IMR-90 (cell line): ENCODE measurements around the gene FEZF2.

Experiments used
- BHLHE40 ChIP-seq: fragments of 150-350 bp; IDR thresholded peaks from 2 replicates; pipeline ENCODE4 v1.6.1; 2016; ENCODE audit warnings: mild to moderate bottlenecking, low read depth, low read length
- CEBPB ChIP-seq: IDR thresholded peaks from 2 replicates; pipeline ENCODE4 v1.6.1; 2012; ENCODE audit warnings: low read depth, low read length, improper control_type of control experiment
- CHD1 ChIP-seq: IDR thresholded peaks from 2 replicates; pipeline ENCODE4 v1.6.1; 2012; ENCODE audit warnings: low read depth, low read length, improper control_type of control experiment
- FOS ChIP-seq: fragments of 150-350 bp; IDR thresholded peaks from 2 replicates; pipeline ENCODE4 v1.6.1; 2016; ENCODE audit warnings: low read depth, low read length
- MAZ ChIP-seq: IDR thresholded peaks from 2 replicates; pipeline ENCODE4 v1.6.1; 2012; ENCODE audit warnings: low read depth, mild to moderate bottlenecking, low read length, improper control_type of control experiment, moderate library complexity, borderline replicate concordance
- MXI1 ChIP-seq: IDR thresholded peaks from 2 replicates; pipeline ENCODE4 v1.6.1; 2012; ENCODE audit warnings: low read depth, mild to moderate bottlenecking, low read length, moderate library complexity, borderline replicate concordance
- NFE2L2 ChIP-seq: fragments of 150-350 bp; IDR thresholded peaks from 2 replicates; pipeline ENCODE4 v1.6.1; 2016; ENCODE audit warnings: low read depth, mild to moderate bottlenecking, low read length
- POLR2A ChIP-seq: IDR thresholded peaks from 2 replicates; pipeline ENCODE4 v1.6.1; 2012; ENCODE audit warnings: mild to moderate bottlenecking, low read depth, low read length
- RAD21 ChIP-seq: IDR thresholded peaks from 2 replicates; pipeline ENCODE4 v1.6.1; 2012; ENCODE audit warnings: low read length, improper control_type of control experiment
- RFX5 ChIP-seq: IDR thresholded peaks from 2 replicates; pipeline ENCODE4 v1.8.0; 2012; ENCODE audit warnings: low read depth, mild to moderate bottlenecking, low read length, moderate library complexity
- SMC3 ChIP-seq: fragments of 150-350 bp; IDR thresholded peaks from 2 replicates; pipeline ENCODE4 v1.6.1; 2016; ENCODE audit warnings: low read depth, mild to moderate bottlenecking, antibody characterized with exemption, low read length, moderate library complexity
- TF ChIP-seq, protein P1 (sequence below): conservative IDR thresholded peaks from 2 replicates; pipeline ENCODE4 v1.5.1; 2012; ENCODE audit warnings: mild to moderate bottlenecking, low read depth, low read length, improper control_type of control experiment
- TF ChIP-seq, protein P2 (sequence below): fragments of 150-350 bp; IDR thresholded peaks from 2 replicates; pipeline ENCODE4 v1.6.1; 2016; ENCODE audit warnings: low read depth, mild to moderate bottlenecking, low read length, moderate library complexity, borderline replicate concordance
- TF ChIP-seq, protein P3 (sequence below): fragments of 150-350 bp; IDR thresholded peaks from 2 replicates; pipeline ENCODE4 v1.6.1; 2017; ENCODE audit warnings: mild to moderate bottlenecking, antibody characterized with exemption, low read length, low read depth

DNA sequence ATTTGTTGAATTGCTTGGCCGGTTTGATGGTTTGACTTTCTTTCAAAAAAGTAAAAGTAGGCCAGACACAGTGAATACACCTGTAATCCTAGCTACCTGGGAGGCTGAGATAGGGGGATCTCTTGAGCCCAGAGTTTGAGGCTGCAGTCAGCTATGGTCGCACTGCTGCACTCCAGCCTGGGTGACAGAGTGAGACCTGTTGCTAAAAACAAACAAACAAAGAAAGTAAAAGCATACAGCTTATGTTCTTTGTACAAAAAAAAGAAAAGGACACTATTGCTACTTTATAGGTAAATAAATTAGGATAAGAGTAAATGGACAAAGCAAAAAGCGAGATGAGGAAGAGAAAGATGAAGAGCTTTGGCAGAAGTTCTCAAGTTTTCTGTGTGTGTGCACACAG is 13.9 kb upstream of the FEZF2 start:
- TF ChIP-seq SMC3: no peak
- TF ChIP-seq FOS: no peak
- TF ChIP-seq, protein P1, sequence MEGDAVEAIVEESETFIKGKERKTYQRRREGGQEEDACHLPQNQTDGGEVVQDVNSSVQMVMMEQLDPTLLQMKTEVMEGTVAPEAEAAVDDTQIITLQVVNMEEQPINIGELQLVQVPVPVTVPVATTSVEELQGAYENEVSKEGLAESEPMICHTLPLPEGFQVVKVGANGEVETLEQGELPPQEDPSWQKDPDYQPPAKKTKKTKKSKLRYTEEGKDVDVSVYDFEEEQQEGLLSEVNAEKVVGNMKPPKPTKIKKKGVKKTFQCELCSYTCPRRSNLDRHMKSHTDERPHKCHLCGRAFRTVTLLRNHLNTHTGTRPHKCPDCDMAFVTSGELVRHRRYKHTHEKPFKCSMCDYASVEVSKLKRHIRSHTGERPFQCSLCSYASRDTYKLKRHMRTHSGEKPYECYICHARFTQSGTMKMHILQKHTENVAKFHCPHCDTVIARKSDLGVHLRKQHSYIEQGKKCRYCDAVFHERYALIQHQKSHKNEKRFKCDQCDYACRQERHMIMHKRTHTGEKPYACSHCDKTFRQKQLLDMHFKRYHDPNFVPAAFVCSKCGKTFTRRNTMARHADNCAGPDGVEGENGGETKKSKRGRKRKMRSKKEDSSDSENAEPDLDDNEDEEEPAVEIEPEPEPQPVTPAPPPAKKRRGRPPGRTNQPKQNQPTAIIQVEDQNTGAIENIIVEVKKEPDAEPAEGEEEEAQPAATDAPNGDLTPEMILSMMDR: no peak
- TF ChIP-seq MXI1: no peak
- no peak for TF ChIP-seq POLR2A
- TF ChIP-seq, protein P2, sequence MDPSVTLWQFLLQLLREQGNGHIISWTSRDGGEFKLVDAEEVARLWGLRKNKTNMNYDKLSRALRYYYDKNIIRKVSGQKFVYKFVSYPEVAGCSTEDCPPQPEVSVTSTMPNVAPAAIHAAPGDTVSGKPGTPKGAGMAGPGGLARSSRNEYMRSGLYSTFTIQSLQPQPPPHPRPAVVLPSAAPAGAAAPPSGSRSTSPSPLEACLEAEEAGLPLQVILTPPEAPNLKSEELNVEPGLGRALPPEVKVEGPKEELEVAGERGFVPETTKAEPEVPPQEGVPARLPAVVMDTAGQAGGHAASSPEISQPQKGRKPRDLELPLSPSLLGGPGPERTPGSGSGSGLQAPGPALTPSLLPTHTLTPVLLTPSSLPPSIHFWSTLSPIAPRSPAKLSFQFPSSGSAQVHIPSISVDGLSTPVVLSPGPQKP: no peak
- TF ChIP-seq MAZ: no peak
- TF ChIP-seq RAD21: no peak
- no peak for TF ChIP-seq CEBPB
- no peak for TF ChIP-seq RFX5
- TF ChIP-seq BHLHE40: no peak
- no peak for TF ChIP-seq CHD1
- TF ChIP-seq NFE2L2: no peak
- TF ChIP-seq, protein P3, sequence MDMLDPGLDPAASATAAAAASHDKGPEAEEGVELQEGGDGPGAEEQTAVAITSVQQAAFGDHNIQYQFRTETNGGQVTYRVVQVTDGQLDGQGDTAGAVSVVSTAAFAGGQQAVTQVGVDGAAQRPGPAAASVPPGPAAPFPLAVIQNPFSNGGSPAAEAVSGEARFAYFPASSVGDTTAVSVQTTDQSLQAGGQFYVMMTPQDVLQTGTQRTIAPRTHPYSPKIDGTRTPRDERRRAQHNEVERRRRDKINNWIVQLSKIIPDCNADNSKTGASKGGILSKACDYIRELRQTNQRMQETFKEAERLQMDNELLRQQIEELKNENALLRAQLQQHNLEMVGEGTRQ: no peak
